Stimulated activated naive CD8-positive, alpha-beta T cell treated with anti-CD3 and anti-CD28 coated beads, Interleukin-15, amount 100 ng/mL, for 72 hours (primary cell): ENCODE data around the gene CADM2.

Experiments used
- ATAC-seq: fragments of 150-1000 bp; cut with Tn5 transposase; 2 replicates; pipeline ENCODE4 v1.10.0; 2021; ENCODE audit warnings: mild to moderate bottlenecking, moderate library complexity
- DNase-seq, 2 donors: peaks; one replicate each; pipeline ENCODE4 v3.0.0; 2021 to 2022
- H3K27ac Mint-ChIP-seq, 2 donors: one replicate each; pipeline ENCODE4 v1.8.0; 2022; ENCODE audit warnings: mild to moderate bottlenecking in 2 of 2, mixed read lengths in 2 of 2, moderate library complexity in 2 of 2
- H3K27me3 Mint-ChIP-seq: one replicate; pipeline ENCODE4 v1.8.0; 2022; ENCODE audit warnings: mixed read lengths
- H3K4me1 Mint-ChIP-seq: one replicate; pipeline ENCODE4 v1.8.0; 2022; ENCODE audit warnings: mild to moderate bottlenecking, mixed read lengths
- H3K4me3 Mint-ChIP-seq, 2 donors: one replicate each; pipeline ENCODE4 v1.8.0; 2022; ENCODE audit warnings: mild to moderate bottlenecking in 2 of 2, mixed read lengths in 2 of 2, moderate library complexity in 1 of 2
- H3K9me3 Mint-ChIP-seq, 2 donors: one replicate each; pipeline ENCODE4 v1.8.0; 2022; ENCODE audit warnings: mixed read lengths in 2 of 2

The CADM2 gene

GRCh38 chr3:85785766-85786165, 827.0 kb downstream of the CADM2 start:
- no peak overlapping the region for H3K4me3 Mint-ChIP-seq
- ATAC-seq (no peak), DNase-seq (no peak)
- peaks cover 0 to 3% of the 10 kb centered on the region in 2 donors for H3K9me3 Mint-ChIP-seq
- H3K27me3 Mint-ChIP-seq = no peaks in the 10 kb centered on the region
- H3K27ac Mint-ChIP-seq = no peak overlapping the region
- no peaks in the 10 kb centered on the region for H3K4me1 Mint-ChIP-seq

- ATAC-seq (no peak), DNase-seq (no peak)
- Mint-ChIP-seq H3K4me3 (no peak overlapping the region), H3K9me3 (peaks cover 0 to 7% of the 10 kb centered on the region in 2 donors), H3K4me1 (no peaks in the 10 kb centered on the region), H3K27ac (no peak overlapping the region), H3K27me3 (no peaks in the 10 kb centered on the region)
Measured at GRCh38 chr3:85790445-85791030, 831.7 kb downstream of the CADM2 start.

GRCh38 chr3:85796140-85796539, 837.4 kb downstream of the CADM2 start:
- Mint-ChIP-seq H3K27me3 (no peaks in the 10 kb centered on the region), H3K4me3 (no peak overlapping the region), H3K9me3 (peaks cover 7 to 13% of the 10 kb centered on the region in 2 donors), H3K27ac (no peak overlapping the region), H3K4me1 (no peaks in the 10 kb centered on the region)
- ATAC-seq (no peak), DNase-seq (no peak)

DNA sequence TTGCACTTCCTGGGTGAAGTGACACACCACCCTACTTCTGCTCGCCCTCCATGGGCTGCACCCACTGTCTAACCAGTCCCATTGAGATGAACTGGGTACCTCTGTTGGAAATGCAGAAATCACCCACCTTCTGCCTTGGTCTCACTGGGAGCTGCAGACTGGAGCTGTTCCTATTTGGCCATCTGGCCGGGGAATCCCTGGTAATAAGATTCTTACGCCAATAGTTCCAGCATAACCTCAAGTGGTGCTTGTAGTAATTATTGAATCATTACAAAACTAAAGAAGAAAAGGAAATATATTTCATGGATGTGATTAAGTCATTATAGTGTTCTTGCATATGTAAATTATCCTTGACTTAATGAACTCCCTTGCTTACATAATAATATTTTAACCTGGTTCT, 841.9 kb downstream of the CADM2 start:
- H3K27me3 Mint-ChIP-seq = no peaks in the 10 kb centered on the region
- no peak for ATAC-seq
- peaks cover 0 to 13% of the 10 kb centered on the region in 2 donors for H3K9me3 Mint-ChIP-seq
- H3K4me3 Mint-ChIP-seq = no peak overlapping the region
- H3K4me1 Mint-ChIP-seq = no peaks in the 10 kb centered on the region
- DNase-seq = no peak
- H3K27ac Mint-ChIP-seq = no peak overlapping the region

DNA sequence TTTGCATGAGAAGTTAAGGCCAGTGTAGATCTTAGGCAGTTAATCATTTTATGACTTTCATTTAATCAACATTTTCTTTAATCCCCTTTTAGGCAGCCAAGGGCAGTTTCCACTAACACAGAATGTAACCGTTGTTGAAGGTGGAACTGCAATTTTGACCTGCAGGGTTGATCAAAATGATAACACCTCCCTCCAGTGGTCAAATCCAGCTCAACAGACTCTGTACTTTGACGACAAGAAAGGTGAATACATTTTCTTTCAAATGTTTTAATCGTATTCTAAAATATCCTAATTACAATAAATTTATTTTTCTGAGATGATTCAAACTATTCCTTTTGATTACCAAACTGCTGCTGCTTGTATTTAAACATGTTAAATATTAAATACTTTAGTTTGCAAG, 843.2 kb downstream of the CADM2 start:
- H3K4me1 Mint-ChIP-seq = no peaks in the 10 kb centered on the region
- peaks cover 0 to 13% of the 10 kb centered on the region in 2 donors for H3K9me3 Mint-ChIP-seq
- DNase-seq = no peak
- no peaks in the 10 kb centered on the region for H3K27me3 Mint-ChIP-seq
- no peak overlapping the region for H3K27ac Mint-ChIP-seq
- no peak overlapping the region for H3K4me3 Mint-ChIP-seq
- no peak for ATAC-seq

DNA sequence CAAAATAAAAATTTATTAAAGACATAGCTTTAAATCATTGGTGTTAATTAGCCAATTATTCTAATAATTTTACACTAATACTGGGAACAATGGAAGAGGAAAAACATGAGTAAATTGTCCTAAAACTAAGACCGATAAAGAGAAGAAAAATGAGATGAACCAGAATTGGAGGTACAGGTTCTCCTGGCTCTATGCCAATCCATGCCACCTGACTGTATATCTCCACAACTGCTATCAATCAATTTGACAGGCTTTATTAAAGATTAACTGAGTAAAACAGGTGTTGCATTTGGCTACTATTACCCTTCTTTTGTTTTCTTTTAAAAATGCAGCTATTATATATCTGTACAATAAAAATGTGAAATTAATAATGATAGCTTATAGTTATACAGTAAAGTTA, 850.0 kb downstream of the CADM2 start:
- no peak overlapping the region for H3K27ac Mint-ChIP-seq
- ATAC-seq (no peak), DNase-seq (no peak)
- no peak overlapping the region for H3K4me3 Mint-ChIP-seq
- H3K9me3 Mint-ChIP-seq = no peaks in the 10 kb centered on the region
- no peaks in the 10 kb centered on the region for H3K4me1 Mint-ChIP-seq
- H3K27me3 Mint-ChIP-seq = no peaks in the 10 kb centered on the region

DNA sequence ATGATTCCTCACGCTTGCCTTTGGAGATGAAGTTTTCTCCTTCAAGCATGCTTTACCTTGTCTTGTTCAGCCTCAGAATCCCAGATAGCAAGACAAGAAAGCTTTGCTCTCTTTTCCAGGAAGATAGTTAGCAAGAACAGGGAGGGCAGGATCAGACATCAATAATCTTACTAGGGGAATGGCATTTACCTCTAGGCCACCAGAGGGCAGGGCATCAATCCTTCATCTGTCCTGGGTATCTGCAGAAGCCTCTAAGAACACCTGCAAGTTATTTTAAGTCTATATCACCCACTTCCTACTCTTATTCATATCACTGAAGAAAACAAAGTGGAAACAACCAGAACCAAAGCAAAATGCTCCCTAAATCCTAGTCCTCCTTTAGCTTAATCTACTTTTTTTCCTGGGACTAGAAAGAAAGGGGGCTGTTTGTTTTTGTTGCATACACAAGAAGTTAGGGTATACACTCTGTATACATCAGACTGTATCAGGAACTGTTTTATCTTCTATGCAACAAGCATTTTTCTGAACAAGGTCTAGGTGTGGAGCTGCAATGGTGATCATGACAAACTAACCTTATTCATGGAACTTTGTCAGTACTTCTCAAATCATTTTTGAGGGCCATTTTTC, 862.5 kb downstream of the CADM2 start:
- ATAC-seq (no peak), DNase-seq (no peak)

DNA sequence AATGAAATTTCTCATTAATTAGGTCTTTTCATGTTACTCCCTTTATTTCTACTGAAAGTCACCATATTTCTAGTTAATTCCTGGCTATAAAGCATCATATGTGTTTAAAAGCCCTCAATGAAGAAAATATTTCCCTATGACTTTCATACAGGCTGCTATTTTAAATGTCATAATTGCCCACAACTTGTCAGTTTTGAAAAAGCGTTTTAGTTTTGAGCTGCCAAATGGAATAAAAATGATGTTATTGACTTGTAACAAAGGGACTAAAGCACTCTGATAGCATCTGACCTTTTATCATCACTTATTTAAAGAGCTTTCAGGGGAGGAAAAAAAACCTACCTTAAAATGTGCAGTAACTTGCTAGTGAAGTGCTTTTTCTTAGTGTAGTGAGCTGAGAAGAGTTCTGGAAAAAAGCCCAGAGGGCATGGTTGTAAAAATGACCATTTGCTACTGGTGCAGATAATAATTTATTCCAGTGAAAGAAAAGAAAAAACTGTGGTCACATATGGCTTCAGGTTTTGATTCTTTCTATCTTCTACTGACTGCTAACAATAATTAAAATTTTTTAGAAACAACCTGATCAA, 877.2 kb downstream of the CADM2 start:
- Mint-ChIP-seq H3K9me3 (peaks cover 7 to 8% of the 10 kb centered on the region in 2 donors), H3K4me1 (no peaks in the 10 kb centered on the region), H3K4me3 (no peak overlapping the region), H3K27ac (no peak overlapping the region), H3K27me3 (no peaks in the 10 kb centered on the region)
- ATAC-seq (no peak), DNase-seq (no peak)

More for the DNA sequence above, 862.5 kb downstream of the CADM2 start:
- Mint-ChIP-seq H3K9me3 (peaks cover 0 to 9% of the 10 kb centered on the region in 2 donors), H3K4me3 (no peak overlapping the region), H3K27ac (no peak overlapping the region), H3K4me1 (no peaks in the 10 kb centered on the region), H3K27me3 (no peaks in the 10 kb centered on the region)

DNA sequence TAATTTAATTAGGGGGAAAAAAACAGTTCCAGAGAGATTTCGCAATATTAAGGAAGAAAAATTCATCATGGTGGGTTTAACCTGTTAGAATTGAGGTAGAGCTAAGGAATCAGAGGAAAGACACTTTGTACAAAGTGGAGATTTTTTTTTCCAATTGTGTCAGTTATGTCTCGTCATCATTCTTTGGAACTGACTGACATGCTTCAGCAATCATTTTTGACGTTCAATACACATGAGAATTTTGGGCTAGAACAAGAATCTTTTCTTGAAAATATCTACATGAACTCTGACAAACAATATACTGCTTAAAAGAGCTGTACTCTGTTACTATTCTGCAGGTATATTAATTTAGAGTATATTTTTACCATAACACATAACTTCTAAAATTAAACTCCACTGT, 878.6 kb downstream of the CADM2 start:
- no peaks in the 10 kb centered on the region for H3K27me3 Mint-ChIP-seq
- no peak for DNase-seq
- H3K27ac Mint-ChIP-seq = no peak overlapping the region
- no peak overlapping the region for H3K4me3 Mint-ChIP-seq
- ATAC-seq = no peak
- H3K9me3 Mint-ChIP-seq = peaks cover 0 to 7% of the 10 kb centered on the region in 2 donors
- no peaks in the 10 kb centered on the region for H3K4me1 Mint-ChIP-seq

GRCh38 chr3:85838921-85839320, 880.1 kb downstream of the CADM2 start:
- no peak overlapping the region for H3K4me3 Mint-ChIP-seq
- DNase-seq = no peak
- no peaks in the 10 kb centered on the region for H3K27me3 Mint-ChIP-seq
- no peaks in the 10 kb centered on the region for H3K4me1 Mint-ChIP-seq
- no peaks in the 10 kb centered on the region for H3K9me3 Mint-ChIP-seq
- ATAC-seq = no peak
- no peak overlapping the region for H3K27ac Mint-ChIP-seq

- DNase-seq = no peak
- no peak for ATAC-seq
- Mint-ChIP-seq H3K4me3 (no peak overlapping the region), H3K27ac (no peak overlapping the region), H3K27me3 (no peaks in the 10 kb centered on the region), H3K9me3 (no peaks in the 10 kb centered on the region), H3K4me1 (no peaks in the 10 kb centered on the region)
Measured at GRCh38 chr3:85842081-85842480, 883.3 kb downstream of the CADM2 start.

DNA sequence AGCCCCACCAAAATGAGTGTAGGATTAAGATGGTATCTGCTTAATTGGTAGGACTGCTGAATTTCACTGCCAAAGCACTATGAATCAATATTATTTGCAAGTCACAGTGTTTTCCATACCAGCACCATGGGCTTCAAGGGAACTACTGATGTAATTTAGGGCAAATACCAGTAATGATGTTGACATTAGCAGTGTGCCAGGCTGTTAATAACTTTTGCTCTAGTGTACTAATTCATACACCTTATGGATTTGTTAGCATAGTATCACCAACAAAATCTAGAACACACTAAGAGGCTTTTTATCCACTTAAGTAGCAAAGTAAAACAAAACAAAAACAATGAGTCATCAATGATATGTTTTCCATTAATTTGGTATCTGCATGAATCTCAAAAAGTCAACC, 888.2 kb downstream of the CADM2 start:
- H3K9me3 Mint-ChIP-seq = no peaks in the 10 kb centered on the region

DNA sequence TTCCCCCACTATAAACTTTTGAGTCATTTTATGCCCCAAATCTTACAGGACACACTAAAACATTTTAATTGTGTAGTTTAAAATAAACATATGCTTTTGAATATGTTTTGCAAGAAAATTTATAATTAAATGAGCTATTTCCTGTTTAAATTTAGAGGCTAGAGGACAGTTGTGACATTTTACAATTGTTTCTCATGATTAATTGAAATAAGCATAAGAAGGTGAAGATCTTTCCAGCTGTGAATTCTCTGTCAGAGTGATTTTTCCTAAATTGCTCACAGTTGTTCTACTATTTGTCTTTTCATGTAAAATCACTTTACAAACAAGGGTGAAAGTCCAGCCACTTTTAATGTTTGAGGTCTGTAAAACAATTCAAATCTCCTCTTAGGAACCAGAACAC, 892.3 kb downstream of the CADM2 start:
- no peak for DNase-seq
- Mint-ChIP-seq H3K27me3 (no peaks in the 10 kb centered on the region), H3K9me3 (peaks cover 0 to 5% of the 10 kb centered on the region in 2 donors), H3K4me1 (no peaks in the 10 kb centered on the region), H3K4me3 (no peak overlapping the region), H3K27ac (no peak overlapping the region)
- ATAC-seq = no peak

More for the DNA sequence above, 888.2 kb downstream of the CADM2 start:
- no peak overlapping the region for H3K27ac Mint-ChIP-seq
- H3K4me1 Mint-ChIP-seq = no peaks in the 10 kb centered on the region
- H3K4me3 Mint-ChIP-seq = no peak overlapping the region
- no peaks in the 10 kb centered on the region for H3K27me3 Mint-ChIP-seq
- no peak for ATAC-seq
- no peak for DNase-seq

DNA sequence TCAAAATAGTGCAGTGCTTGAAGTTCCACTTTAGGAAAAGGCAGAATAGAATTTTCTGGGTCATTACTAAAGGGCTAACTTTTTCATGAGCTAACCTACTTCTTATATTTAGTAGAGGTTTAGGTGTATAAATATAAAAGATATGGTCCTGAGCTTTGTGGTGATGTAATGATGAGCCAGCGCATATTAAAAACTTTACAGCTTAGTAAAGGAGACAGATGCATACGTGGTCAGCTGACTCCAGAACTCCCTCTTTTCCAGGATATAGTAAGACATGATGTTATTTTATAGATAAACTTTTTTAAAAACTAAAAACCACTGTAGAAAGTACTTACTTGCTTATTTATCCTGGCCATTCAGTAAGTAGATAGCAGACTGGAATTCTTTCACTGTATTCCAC, 895.0 kb downstream of the CADM2 start:
- H3K4me1 Mint-ChIP-seq = no peaks in the 10 kb centered on the region
- ATAC-seq (no peak), DNase-seq (no peak)
- peaks cover 0 to 5% of the 10 kb centered on the region in 2 donors for H3K9me3 Mint-ChIP-seq
- H3K4me3 Mint-ChIP-seq = no peak overlapping the region
- H3K27me3 Mint-ChIP-seq = no peaks in the 10 kb centered on the region
- no peak overlapping the region for H3K27ac Mint-ChIP-seq

DNA sequence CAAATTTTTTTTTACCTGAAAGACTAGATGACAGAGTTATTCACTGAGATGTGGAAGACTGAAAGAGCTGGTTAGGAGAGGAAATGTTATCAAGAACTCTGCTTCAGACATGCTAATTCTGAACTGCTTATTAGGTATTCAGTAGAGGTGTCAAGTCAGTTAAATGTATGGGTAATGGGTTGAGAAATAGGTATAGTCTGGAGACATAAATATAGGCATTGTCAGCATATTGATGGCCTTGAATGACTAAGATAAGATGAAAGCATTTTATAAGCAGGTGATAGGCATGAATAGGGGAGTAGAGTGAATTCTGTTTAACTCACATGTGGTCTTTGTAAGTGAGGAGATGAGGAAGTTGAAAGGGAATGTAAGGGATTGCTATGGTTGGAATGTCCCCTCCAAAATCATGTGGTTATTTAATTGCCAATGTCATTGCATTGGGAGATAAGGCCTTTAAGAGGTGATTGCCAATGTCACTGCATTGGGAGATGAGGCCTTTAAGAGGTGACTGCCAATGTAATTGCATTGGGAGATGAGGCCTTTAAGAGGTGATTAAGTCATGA, 904.2 kb downstream of the CADM2 start:
- peaks cover 11 to 15% of the 10 kb centered on the region in 2 donors for H3K9me3 Mint-ChIP-seq

GRCh38 chr3:85864896-85865295, 906.1 kb downstream of the CADM2 start:
- no peak for DNase-seq
- ATAC-seq = no peak
- no peaks in the 10 kb centered on the region for H3K27me3 Mint-ChIP-seq
- H3K4me1 Mint-ChIP-seq = no peaks in the 10 kb centered on the region
- no peak overlapping the region for H3K4me3 Mint-ChIP-seq
- peaks cover 12 to 22% of the 10 kb centered on the region in 2 donors for H3K9me3 Mint-ChIP-seq
- no peak overlapping the region for H3K27ac Mint-ChIP-seq

More for the DNA sequence above, 904.2 kb downstream of the CADM2 start:
- H3K27me3 Mint-ChIP-seq = no peaks in the 10 kb centered on the region
- DNase-seq (no peak), ATAC-seq (no peak)
- no peak overlapping the region for H3K27ac Mint-ChIP-seq
- H3K4me3 Mint-ChIP-seq = no peak overlapping the region
- no peaks in the 10 kb centered on the region for H3K4me1 Mint-ChIP-seq
